Measurements from ENCODE around the gene SUGT1.
"Not testable (repeated sequence)": the region's sequence is repeated elsewhere in the genome, so short reads cannot be mapped to it uniquely, and the experiment has no call there.

SUGT1 gene

GRCh38 chr13:52669677-52670076 lies 17.0 kb downstream of the SUGT1 start:
- no peak for DNase-seq (ENCODE audit: low read depth)

DNA sequence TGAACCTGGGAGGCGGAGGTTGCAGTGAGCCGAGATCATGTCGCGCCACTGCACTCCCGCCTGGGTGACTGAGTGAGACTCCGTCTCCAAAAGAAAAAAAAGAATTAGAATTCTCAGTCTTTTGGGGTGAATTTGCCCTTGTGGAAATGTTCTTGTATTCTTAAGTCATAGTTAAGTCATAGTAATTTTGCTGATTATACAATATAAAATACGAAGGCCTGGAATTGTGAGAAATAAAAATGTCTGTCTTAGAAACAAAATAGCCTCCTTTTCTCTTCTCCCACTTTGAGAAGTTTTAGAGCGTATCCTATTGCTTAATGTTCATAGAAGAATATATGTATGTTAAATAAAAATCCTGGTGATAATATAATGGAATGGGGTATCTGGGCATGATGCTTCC lies 18.1 kb downstream of the SUGT1 start:
- no peak for DNase-seq (ENCODE audit: low read depth)

DNA sequence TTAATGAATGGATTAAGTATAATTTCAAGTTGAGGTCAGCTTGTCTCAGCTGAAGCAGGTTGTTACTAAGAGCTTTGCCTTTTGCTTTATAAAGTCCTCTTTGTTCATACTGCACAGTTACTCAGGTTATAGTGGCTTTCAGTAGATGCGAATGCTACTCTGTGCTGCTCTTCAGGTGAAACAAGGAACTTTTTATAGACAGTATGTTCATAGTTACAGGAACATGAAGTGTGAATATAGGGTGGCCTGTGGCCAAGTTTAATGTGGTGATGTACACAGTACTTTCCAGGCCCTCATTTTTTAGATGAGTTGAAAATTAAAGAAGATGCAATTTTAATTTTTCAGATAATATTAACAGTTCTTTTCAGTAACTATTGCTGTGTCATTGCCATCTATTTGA lies 20.8 kb downstream of the SUGT1 start:
- no peak for DNase-seq (ENCODE audit: low read depth)

- DNase-seq (ENCODE audit: low read depth): no peak
These were observed 25.2 kb downstream of the SUGT1 start for GRCh38 chr13:52677823-52678222.

DNA sequence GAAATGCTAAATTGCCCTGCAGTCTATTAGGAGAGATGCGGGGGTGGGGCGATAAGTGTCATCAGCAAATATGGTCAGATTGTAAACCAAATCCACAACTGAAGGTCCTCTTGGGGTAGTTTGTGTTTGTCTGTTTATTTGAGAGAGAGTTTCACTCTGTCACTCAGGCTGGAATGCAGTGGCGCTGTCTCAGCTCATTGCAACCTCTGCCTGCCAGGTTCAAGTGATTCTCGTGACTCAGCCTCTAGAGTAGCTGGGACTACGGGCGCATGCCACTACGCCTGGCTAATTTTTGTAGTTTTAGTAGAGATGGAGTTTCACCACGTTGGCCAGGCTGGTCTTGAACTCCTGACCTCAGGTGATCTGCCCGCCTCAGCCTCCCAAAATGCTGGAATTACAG lies 33.2 kb downstream of the SUGT1 start:
- DNase-seq (ENCODE audit: low read depth): not testable (repeated sequence)

DNA sequence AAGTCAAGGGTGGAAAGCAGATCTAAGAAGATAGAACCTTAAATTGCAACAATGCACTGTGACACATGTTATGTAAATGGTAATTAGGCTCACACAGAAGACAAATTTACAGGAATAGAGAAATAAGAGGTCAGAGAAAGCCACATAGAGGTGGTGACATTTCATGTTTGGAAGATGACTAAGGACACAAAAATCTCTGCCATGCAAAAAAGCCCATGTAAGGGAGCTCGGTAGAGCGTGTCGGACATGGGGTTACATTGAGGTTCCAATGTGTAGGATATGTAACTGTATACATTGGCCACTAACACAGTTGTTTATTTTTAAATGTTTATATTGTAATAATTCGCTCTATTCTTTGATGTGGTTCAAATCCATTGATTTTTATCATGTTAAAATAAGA lies 33.7 kb downstream of the SUGT1 start:
- DNase-seq (ENCODE audit: low read depth): no peak

DNA sequence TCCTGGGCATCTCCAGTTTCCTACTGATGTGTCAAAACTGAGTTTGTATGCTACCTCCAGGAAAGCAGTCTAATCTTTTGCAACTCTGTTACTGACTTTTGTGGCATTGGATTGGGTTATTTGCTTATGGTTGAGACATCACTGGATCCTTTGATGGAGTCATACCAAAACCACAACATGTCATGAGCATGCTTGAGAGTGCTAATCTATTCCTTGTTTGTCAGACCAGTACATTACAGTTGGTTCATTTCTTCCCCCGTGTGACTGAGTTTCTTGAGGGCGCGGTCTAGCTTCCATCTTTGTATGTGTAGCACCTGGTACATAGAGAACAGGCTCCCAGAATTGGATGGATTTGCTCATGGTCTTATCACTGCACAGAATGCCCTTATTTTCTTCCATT lies 43.2 kb downstream of the SUGT1 start:
- DNase-seq (ENCODE audit: low read depth): no peak

- DNase-seq (ENCODE audit: low read depth): no peak
These were observed 43.9 kb downstream of the SUGT1 start for GRCh38 chr13:52696566-52696965.

DNA sequence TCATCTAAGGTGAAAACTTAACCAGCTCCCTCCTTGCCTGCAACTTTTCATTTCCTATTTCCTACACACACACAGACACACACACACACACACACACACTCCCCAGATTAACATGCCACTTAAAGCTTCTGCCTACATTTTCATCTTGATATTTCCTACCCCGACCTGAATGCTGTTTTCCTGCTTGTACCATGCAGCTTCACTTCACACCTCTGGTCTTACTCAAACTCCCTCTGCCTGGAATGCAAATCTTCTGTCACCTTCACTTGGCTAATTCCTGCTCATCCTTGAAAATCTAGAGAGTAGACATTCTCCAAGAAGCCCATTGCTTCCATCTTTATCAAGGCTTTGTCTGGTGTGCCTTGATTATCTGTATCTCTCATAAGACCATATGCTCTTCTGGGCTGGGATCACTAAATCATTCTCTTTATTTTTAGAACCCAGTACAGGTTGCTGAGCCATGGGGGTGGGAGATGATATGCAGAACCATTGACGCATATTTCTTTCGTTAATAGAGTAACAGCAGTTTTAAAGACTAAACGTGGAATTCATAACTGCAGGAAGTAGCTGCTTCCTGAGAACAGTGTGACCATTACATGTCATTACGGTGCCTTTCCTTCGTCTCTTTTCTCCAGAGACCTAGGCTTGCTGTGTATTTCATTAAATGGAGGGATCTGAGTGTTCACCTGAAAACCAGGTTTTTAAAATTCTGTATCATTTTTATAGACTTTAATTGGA lies 49.3 kb downstream of the SUGT1 start:
- no peak for DNase-seq (ENCODE audit: low read depth)

GRCh38 chr13:52703482-52703881 lies 50.8 kb downstream of the SUGT1 start:
- no peak for DNase-seq (ENCODE audit: low read depth)

GRCh38 chr13:52706081-52706480 lies 53.4 kb downstream of the SUGT1 start:
- DNase-seq (ENCODE audit: low read depth): no peak

GRCh38 chr13:52707375-52707774 lies 54.7 kb downstream of the SUGT1 start:
- DNase-seq (ENCODE audit: low read depth): no peak

- DNase-seq (ENCODE audit: low read depth): not testable (repeated sequence)
These were observed 55.6 kb downstream of the SUGT1 start for GRCh38 chr13:52708266-52708665.

- no peak for DNase-seq (ENCODE audit: low read depth)
These were observed 58.6 kb downstream of the SUGT1 start for GRCh38 chr13:52711286-52711685.

DNA sequence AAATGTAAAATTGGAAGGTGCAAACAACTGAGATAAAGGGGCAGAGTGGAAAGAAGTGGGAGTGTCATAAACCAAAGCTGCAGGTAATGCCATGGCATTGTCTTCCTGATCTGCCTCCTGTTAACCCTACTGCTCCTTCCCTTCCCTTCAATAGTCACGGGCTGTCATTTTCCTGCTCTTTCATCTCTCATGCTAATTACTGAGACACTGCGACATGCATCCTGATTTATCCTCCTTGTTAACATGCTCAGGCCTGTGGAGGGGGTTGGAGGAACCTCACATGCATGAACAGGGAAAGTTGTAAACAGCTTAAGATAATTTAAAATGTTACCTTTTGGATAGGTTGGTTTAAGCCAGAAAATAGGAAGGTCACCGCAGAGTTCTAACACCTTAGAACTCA lies 59.7 kb downstream of the SUGT1 start:
- no peak for DNase-seq (ENCODE audit: low read depth)

DNA sequence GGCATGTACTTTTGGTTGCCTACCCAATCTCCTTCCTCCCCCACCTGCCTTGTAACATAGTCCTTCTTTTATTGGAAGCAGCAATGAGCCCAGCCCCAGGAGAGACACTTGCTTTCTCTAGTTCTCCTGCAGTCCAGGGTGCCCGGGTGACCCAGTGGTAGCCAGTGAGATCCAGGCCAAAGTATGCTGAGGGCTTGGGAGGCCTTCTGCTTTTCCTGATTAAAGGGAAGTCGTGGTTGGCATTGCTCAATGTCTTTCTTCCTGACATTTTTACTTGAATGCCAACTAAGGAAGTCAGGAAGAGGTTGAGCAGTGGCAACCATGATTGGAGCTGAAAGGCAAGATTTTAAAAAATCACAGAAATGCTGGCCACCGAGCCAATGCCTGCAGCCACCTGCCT lies 61.3 kb downstream of the SUGT1 start:
- no peak for DNase-seq (ENCODE audit: low read depth)

GRCh38 chr13:52720904-52721303 lies 68.3 kb downstream of the SUGT1 start:
- not testable (repeated sequence) for DNase-seq (ENCODE audit: low read depth)

DNA sequence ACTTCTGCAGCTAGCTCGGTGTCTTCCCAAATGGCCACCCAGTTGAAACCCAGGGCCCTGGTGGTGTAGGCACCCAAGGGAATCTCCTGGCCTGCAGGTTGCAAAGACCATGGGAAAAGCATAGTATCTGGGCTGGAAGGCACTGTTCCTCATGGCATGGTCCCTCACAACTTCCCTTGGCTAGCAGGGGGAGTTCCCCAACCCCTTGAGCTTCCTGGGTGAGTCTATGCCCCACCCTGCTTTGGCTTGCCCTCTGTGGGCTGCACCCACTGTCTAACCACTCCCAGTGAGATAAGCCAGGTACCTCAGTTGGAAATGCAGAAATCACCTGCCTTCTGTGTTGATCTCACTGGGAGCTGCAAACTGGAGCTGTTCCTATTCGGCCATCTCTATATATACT lies 68.7 kb downstream of the SUGT1 start:
- DNase-seq (ENCODE audit: low read depth): not testable (repeated sequence)

DNA sequence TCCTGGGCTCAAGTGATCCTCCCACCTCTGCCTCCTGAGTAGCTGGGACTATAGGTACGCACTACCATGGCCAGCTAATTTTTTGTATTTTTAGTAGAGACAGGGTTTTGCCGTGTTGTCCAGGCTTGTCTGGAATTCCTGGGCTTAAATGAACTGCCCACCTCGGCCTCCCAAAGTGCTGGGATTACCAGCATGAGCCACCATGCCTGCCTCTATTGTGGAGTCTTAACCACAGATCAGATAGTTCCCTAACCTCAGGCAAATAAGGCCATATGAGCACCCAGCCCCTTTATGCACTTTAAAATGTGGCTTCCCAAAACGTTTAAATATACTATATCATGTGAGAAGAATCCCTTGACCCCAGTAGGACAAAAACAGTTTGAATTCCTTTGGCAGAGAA lies 70.5 kb downstream of the SUGT1 start:
- DNase-seq (ENCODE audit: low read depth): no peak

- DNase-seq (ENCODE audit: low read depth): no peak
These were observed 72.7 kb downstream of the SUGT1 start for GRCh38 chr13:52725302-52725701.

DNA sequence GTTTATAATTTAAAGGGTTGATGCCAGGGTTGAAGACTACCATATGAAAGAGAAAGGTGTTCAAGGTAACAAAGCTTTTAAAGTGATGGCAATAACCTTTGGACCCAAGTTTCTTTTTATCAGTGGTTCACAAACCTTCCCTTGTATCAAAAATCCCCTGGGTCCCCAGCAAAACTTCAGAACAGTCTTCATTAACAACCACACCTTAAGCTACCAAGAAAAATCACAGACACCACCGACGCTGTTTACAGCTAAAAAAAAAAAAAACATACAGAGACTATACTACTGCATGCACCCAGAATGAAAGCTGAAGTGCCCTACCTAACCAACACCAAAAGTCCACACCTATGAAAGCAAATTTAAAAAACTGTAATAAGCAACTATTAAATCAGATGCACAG lies 73.6 kb downstream of the SUGT1 start:
- no peak for DNase-seq (ENCODE audit: low read depth)

DNA sequence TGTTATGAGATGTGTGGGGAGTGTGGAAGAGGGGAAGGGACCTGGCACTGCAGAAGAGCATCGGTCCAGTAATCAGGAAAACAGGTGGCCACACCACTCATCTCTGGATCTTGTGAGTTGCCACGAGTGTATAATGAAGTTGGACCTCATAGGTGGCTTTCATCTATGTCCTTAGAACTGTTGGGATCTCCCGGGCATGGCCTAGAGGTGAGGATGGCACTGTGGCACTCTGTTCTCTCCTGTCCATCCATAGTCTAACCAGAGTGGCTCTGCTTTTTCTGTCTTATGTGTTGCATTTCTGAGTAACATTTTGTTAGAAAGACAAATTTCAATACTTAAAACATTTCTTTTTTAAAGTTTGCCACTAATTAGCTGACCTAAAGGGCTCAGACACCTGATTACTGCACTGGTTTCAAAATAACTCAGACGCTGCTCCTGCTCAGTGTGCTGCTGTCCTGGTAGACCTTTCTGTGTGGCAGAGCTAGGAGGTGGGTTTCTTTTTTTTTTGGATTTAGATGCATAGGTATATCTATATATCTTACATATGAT lies 81.5 kb downstream of the SUGT1 start:
- no peak for DNase-seq (ENCODE audit: low read depth)

GRCh38 chr13:52736891-52737290 lies 84.3 kb downstream of the SUGT1 start:
- no peak for DNase-seq (ENCODE audit: low read depth)

- no peak for DNase-seq (ENCODE audit: low read depth)
These were observed 84.8 kb downstream of the SUGT1 start for GRCh38 chr13:52737451-52737850.

All from activated T-helper 9 cell treated with anti-CD3 and anti-CD28 coated beads, Interleukin-2, amount 50 U/mL, for 16 hours (primary cell).